Measurements from ENCODE around the gene CEP104.

The CEP104 gene

DNA sequence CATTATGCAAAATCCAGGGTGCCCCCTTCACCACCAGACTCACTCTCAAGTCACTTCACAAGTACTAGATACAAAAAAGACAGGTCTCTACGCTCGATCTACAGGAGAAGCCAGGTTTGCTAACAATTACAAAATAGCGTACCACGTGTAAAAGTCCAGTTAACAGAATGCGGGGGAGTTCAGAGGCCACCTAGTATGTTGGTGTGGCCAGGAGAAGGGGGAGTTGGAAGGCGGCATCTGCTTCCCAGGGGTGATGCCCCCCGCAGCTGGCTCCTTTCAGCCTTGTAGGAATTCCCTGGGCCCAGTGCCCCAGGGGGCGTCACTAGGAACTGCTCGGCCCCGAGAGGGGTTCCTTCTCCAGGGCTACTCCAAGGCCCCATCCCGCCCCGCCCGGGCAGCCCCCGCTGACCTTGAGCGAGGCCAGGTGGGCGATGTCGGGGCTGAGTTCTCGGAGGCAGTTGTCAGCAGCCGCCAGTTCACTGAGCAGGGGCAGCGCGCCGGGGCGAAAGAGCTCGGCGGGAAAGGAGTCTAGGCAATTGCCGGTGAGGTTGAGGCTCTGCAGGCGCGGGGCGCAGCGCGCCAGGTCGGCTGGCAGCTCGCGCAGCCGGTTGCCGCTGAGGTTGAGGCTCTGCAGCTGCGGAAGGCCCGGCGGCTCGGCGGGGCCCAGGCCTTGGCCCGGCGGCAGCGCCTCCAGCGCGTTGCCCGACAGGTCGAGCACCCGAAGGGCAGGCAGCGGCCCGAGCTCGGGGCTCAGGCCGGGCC is 61.4 kb downstream of the CEP104 start:
- DNase-seq, result no peak

DNA sequence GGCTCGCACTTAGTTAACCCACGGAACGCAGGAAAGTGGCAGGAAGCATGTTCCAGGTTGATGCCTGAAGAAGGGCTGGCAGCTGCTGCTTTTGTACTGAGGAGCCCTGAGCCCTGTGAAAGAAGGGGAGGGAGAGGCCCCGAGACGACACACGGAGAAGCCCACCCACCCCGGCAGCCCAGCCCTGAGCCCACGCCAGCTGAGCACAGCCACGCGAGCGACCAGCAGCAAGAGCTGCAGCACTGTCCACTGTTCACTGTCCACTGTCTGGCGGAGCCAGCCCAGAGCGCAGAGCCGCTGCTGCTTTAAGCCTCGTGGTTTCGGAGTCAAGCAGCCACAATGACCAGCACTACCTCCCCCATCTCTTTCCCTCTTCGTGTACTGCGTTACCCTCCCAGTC is 66.1 kb downstream of the CEP104 start:
- no peak for DNase-seq

DNA sequence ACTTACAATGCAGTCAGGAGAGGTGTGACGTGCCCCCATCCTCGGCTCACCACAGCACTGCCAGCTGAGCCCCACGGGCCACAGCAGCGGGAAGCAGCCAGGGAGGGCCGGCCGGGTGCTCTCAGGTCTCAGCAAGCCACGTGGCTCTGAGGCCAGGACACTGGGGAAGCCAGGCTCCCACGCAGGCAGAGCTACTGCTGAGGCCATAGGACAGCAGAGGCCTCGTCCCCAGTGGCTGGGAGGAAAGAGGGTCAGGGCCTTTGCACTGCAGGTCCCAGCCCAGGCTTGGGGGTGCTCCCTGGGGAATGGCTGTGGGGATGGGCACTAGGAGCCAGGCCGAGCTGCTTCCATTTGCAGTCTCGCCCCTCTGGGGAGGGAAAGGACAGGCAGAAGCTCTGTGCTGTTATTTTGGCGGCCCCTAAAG is 66.5 kb downstream of the CEP104 start:
- DNase-seq, result no peak

DNA sequence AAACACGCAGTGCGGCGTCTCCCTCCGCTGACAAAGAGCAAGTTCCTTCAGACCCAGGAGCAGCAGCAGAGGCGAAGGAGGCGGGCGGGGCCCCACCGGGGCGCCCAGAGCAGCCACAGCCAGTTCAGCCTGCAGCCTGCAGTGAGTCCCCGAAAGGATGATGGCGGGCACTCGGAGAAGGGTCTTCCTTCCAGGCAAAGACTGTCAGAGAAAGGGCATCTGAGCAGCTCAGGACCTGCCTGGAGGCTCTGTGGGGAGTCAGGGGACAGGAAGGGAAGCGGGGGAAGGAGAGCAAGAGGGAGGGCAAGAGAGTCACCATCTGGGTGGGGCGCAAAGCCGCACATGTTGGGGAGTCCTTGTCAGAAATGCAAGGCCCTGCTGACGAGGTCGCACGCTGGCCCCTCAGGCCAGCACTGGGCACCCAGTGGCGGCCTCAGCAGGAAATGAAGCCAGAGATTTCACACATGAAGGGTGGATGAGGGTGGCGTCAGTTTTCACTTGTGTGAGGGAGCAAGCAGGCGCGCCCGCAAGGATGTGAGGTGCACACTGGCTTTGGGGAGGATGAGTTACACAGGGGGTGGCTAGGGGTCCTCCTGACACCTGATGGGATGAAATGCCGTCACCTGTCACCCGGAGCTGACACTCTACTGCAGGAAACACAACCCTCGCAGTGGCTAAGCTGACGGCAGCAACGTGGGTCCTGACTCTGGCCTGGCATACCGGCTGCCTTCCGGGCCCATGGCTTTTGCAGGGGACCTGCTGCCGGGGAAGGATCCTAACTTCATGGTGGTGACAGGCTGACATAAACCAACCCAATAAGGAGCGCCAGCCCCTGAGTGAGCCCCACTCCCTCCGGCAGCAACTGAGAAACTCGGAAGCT is 67.3 kb downstream of the CEP104 start:
- no peak for DNase-seq

DNA sequence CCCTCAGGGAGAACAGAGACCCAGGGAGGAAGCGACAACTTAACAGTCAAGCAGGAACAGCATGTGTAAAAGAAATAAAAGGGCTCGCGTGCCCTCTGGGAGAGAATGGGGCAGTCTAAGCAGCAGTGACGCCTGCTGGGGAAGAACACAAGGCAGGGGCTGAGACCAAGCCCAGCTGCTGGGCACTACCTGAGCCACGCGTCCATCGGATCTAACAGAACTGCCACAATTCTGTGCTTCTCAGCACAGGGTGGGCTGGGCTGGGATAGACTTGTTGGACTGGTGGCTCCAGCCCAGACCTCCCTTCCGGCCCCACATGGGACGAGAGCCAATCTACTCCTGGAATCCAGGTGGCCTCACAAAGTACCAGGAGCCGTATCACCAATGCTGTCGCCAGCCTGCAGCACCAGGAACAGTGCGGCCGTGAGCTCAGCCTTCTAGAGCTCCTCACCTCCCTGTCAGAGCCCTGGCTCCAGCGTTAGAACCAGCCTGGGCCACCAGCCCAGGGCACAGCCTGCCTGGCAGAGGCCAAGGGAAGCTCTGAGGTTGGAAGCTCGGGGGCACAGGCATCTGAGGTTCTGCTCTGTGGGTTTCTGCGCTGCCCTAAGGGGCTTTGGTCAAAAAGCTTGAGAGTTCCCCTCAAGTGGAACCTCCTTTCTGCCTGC is 68.1 kb downstream of the CEP104 start:
- DNase-seq, result peak in 1 of 2 experiments; percentile 18

DNA sequence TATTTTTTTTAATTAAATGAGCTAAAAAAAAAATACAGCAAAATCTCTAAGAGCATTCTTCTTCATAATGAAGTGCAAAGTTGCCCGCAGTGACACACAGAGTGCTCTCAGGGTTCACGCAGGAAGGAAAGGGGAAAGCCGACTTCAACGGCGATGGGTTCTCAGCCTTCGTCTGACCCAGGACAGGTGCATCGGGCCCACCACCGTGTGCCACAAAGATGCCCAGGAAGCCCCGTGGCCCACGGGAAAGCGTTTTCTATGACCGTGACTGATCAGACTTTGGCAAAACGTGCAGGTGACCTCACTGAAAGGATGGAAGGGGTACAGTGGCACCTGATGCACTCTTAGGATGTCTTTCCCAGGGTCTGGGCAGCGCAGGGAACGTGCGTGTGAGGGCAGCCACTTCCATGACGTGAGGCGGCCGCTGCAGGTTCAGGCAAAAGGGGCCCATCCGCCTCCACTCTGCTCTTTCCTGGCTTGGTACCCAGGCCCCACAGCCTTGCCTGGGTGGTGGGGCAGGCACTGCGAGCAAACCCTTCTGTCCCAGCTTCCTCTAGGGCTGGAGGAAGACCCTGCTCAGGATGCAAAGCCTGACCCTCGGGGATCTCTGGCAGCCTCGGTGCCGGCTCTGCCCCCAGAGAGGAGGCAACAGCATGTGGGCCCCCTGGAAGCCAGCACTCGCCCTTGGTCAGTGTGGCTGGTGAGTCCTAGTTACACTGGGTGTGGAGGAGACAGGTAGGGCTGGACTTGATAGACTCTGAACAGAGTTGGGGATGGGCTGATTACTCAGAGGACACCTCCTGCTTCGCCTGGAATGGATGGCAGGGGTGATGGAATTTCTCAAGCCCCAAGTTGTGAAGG is 69.0 kb downstream of the CEP104 start:
- DNase-seq, result no peak

DNA sequence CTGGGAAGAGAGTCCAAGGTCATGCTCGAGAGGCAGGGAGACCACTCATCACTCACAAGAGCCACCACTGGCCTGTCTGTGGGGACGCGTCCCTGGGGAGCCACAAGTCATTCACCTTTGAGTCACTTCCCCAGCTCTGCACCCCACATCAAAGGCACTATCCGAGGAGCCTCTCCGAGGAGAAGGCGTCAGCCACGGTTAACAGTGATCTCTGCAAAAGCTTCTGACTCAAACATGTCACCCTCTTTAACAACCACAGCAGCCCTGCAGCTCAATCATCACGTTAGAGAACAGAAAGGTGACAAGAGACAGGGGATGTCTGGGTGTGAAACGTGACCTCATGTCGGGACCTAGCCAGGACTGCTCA is 69.7 kb downstream of the CEP104 start:
- no peak for DNase-seq

DNA sequence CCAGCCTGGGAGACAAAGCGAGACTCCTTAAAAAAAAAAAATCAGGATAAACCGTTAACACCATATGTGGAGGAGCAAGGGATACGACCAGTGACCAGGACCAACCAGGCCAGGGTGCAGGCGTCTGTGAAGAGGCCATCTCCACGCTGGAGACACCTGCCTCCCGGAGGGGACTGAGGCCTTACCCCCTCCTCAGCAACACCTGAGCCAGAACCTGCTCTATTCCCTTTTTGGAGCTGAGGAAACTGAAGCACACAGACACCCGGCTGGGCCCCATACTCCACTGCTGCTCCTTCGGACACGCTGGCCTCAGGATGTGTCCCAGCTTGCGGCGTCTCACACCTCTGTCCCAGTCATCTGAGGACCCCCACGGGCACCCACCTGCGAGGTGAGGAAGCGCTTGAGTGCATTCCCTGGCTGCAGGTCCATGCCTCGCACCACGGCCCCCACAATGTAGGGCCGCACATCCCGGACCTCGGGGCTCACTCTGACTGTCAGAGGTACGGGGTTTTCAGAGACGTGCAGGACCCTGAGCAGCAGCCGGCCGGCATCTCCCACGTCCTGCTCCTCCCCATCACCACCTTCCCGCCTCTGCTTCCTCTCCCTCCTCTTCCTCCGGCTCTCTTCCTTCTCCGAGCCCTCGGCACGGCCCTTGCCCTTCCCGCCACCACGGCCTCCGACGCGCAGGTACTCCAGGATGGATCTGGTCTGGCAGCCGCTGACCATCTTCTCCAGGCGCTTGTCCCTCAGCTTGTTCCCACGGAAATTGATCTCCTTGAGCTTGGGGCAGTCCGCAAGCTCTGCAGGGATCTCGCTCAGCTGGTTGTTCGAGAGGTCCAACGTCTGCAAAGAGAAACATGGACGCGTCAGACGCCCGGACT is 70.3 kb downstream of the CEP104 start:
- DNase-seq, result no peak

DNA sequence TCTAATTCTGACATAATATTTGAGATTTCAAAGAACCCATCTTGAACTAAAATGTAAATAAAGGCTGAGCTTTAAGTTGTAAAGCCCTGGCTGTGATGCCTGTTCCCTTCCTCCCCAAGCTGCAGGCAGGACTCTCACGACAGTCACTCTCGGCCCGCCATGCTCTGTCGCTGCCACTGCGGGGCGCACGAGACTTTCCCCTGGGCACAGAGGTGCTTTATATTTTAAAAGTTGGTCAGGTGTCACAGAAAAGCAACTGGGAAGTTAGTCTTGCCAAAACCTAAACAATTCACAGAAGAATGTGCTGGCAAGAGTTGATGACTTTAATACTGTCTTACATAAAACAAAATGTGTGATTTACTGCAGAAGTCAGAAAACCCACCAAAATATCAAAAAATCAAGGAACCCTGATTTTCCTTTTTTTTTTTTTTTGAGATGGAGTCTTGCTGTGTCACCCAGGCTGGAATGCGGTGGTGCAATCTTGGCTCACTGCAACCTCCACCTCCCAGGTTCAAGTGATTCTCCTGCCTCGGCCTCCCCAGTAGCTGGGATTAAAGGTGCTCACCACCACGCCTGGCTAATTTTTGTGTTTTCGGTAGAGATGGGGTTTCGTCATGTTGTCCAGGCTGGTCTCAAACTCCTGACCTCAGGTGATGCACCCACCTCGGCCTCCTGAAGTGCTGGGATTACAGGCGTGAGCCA is 71.4 kb downstream of the CEP104 start:
- DNase-seq, result no peak

DNA sequence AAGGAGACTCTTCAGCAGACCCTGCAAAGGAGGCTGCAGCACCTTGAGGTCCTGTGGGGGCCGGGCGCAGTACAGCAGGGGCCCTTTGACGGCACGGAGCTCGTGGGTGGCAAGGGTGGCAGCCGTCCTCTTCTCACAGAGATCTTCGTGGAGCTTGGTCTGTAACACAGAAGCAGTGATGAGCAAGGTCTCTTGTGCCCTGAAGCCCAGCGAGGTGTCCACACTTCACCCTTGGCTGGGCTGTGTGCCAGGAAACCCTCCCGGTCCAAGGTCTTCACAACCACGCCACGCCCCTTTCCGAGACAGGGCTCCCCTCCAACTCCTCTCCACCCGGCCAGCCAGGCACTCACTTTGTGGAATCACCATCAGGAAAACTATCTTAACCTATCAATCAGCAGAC is 72.0 kb downstream of the CEP104 start:
- no peak for DNase-seq

DNA sequence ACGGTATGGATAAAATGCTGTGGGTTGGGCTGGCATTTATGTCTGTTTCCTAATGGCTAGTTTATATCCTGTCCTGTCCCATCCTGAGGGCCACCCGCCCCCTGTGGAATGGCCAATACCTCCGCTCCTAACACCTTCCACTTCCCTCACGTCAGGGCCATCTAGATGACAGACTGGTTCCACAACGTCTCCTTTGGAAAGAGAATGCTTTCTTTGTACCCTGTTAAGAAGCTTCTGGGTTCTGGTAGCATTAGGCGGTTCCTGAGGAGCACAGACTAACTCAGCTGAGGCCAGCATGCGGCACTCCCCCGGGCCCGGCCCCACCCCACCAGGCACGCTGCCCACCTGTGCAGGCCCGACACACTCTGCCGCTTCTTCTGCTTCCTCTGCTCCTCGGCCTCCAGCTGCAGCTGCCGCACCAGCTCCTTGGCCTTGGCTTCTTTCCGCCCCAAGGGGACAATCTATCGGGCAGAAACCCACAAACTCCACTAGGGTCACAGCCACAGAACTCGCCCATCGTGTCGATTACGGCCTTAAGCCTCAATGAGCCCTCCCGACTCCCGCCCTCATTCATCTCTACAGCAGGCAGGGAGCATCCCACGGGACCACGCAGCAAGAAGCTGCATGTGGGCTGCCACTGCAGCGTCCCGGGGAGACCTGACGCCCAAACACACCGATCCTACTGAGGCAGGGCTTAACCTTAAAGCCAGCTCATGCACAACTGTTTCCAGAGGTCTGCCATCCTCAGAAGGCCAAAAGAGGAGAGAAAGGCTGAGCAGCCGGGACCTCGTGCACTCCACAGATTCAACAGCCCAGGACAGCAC is 73.1 kb downstream of the CEP104 start:
- no peak for DNase-seq

DNA sequence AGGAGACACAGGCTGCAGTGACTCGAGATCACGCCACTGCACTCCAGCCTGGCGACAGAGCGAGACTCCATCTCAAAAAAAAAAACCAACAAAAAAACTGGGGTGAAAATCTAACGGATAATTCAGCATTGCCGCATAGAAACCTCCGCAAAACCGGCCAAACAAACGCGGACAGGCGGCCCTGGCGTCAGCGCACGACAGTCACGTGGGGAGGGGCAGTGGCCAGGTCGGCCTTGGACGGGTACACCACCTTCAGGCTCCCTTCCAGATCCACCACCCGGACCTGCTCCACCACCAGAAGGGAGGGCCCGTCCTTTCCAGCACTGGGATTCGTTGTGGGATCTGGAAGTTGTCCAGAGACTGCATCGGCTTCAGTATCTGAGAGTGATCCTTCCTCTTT is 76.1 kb downstream of the CEP104 start:
- no peak for DNase-seq

DNA sequence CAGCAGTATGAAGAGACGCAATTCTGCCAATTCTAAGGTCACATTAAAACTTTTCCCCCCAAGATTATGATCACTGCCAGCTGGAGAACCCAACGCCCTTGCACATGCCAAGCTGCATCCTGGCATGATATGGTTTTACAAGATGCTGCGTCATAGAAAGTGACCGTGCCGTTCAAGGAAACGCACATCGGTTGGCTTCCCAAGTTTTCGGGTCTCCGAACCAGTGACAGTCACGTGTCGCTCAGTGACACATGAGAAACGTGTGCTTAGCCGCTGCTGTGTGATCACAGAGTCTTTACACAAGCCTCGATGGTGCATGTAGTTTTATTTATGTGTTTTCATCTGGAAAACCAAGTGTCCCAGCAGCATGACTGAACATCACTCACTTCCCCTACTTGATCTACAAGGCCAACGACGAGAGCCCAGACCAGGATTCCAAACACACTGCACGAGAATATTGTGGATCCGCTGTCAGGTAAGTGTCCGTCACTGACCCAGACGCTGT is 77.0 kb downstream of the CEP104 start:
- no peak for DNase-seq

DNA sequence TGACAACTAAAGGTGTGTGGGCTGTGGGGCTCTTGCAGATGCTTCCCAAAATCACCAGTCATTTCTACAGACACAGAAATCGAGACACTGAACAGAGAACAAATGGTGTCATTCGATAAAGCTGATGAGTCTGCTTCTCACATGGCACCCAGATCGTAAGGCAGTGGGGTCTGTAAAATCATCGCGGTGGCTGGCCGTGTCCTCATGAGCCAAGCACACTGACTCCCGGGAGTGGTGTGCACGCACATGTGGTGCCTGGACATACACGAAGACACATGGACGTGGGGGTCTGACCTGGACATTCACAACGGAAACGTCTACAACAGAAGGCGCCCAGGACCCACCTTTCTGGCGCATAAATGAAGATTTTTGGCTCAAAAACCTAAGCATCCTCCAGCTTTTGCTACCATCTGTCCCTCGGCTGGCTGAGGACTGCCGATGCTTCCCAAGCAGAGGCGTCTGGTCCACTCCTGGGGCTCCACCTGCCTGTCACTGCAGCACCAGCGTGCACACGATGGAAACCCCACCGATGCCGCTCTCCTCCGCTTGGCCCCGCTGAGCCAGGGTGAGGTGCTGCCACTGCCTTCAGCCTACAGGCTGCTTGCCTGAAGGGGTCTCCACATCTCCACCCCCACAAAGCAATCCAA is 77.6 kb downstream of the CEP104 start:
- no peak for DNase-seq

DNA sequence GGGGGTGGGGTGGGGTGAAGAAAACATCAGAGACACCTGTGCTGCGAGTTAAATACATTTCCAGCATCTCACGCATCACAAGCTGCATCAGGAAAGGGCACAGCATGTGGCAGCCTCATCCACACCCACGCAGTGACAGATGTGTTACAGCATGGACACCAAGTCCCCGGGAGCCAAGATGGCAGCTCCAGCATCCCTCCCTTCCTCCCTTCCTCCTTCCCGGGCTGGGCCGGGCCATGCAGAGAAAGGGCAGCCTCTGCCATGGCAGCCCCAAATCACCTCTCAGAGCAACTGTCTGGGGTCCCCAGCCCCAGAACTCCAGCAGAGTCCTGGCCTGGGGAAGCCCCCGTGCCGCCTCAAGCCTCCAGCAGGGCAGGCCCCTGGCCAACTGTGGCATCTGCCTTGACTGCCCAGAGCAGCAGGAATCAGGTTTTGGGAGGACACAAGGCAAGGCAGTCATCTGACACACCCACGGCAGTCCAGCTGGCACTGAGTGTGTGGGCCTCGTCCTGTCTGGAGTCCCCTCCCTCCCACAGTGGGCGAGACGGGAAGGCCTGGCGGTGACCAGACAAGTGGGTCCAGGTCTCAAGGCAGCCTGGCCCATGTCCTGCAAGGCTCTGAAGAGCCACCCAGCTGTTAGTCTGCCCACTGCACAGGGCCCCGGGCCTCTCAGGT is 78.3 kb downstream of the CEP104 start:
- DNase-seq, result peak in 1 of 2 experiments; percentile 16

DNA sequence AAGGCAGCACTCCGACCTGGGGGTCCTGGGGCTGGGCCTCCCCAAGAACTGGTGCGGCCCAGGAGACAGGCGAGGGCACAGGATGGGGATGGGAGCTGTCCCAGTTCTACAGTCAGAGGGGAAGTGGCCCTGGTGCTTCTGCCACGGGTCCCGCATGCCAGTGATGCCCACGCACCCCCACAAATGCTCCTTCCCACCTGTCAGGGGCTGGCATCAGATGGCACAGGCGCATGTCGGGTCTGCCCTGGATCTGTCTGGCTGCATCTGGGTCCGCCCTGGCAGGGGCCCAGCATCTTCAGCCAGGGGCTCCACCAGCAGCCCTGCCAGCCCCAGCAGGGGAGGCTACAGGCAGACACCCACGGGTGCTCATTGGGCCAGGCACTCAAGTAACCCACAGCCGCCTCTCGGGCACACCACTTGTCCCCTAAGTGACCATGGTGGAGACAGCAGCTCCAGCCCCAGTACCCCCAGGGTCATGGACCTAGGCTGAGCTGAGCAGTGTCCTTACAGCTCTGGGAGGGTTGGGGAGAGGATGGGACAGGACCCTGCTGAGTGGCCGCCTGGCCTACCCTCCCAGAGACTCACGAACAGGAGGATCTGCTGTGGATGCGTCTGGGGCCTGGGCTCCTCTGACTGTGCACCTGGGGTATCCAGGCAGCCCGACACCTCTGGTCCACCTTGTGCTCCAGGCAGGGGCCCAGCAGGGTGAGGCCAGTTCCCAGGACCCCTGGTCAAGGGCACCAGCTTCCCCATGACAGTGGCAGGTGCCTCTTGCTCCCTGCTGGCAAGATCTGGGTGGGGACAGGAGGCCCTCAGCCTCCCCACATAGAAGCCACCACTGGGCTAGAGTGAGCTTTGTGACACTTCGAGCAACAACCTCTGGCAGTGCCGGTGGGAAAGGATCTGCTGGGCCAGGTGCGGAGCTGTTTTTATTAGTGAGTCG is 79.1 kb downstream of the CEP104 start:
- no peak for DNase-seq

DNA sequence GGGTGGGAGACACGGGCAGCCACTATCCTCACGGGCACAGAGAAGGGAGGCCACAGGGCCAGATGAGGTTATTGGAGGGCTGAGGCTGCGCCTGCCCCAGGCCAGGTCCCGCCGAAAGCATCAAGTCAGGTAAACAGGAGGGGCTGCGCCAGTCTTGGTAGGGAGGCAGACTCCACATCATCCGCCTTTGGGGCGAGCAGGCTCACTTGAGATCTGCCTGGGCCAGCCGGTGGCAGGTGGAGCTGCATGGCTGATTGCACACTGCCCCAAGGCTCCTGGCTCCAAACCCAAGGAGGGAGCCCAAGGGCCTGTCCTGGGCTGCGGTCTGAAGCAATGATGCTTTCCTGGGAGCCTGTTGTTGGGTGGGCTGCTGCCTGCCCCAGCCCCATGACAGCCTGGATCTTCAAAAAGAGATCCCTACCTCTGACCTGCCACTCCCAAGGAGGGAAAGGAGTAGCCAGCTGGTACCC is 79.9 kb downstream of the CEP104 start:
- peak in 1 of 2 experiments; percentile 34 for DNase-seq
